ENCODE results near the gene IDE. TPM values are rescaled to one million over a fixed set of nuclear protein-coding genes. Genes with fewer than 3 reads are reported as not detected.

Gene IDE
- total RNA-seq, 2 donors from 2014 or later = 23.7 to 38.0 TPM

DNA sequence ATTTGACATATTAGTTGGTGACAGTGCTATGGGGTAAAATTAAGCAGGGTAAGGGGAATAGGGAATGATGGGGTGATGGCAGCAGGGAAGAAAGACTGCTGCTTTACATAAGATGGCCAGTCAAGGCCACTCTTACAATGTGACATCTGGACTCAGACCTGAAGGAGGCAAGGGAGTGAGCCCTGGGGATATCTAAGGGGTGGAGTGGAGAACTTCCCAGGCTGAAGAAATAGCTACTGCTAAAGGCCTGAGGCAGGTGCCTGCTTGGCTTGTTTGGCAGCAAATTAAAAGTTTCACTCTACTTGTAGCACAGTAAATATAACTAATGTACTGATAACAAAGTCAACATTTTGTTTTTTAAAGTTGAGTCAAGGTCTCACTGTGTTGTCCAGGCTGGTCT is 93.5 kb downstream of the IDE start:
- Histone ChIP-seq H3K27me3 (replicated peaks; ENCODE audit: insufficient read depth) (no peaks in the 10 kb centered on the region), H3K9me3 (no peaks in the 10 kb centered on the region), H3K27ac (no peak overlapping the region), H3K4me3 (no peak overlapping the region), H3K36me3 (no peaks in the 10 kb centered on the region), H3K4me1 (replicated peaks) (no peaks in the 10 kb centered on the region)
- TF ChIP-seq CTCF (IDR thresholded peaks at IDR 0.05) = no peak
- TF ChIP-seq POLR2AphosphoS5 (IDR thresholded peaks at IDR 0.05) = no peak
- TF ChIP-seq POLR2A (IDR thresholded peaks at IDR 0.05) = no peak
- intact Hi-C loops (cut with DNase I) = no loop called here
- no peak for DNase-seq (ENCODE audit: low spot score)

DNA sequence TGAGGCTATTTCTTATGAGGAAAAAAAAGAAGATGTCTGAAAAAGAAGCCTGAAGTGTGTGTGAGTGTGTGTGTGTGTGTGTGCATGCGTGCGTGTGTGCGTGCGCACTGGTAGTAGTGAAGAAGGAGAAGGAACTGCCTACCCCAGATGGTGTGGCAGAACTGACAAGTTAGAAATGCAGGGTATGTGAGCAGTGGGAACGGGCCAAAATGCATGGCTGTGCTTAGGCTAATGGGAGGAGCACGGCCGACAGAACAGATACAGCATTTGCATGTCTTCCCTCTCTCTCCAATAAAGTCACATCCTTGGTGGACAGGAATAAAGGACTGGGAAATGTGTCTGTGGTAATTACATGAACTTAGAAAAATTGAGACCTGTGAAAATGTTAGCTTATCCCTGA is 94.3 kb downstream of the IDE start:
- no peaks in the 10 kb centered on the region for H3K4me1 ChIP-seq (replicated peaks)
- H3K9me3 ChIP-seq = no peaks in the 10 kb centered on the region
- TF ChIP-seq CTCF (IDR thresholded peaks at IDR 0.05) = no peak
- no peak for TF ChIP-seq POLR2AphosphoS5 (IDR thresholded peaks at IDR 0.05)
- TF ChIP-seq POLR2A (IDR thresholded peaks at IDR 0.05) = no peak
- intact Hi-C loops (cut with DNase I) = no loop called here
- no peak overlapping the region for H3K4me3 ChIP-seq
- H3K27ac ChIP-seq = no peak overlapping the region
- no peak for DNase-seq (ENCODE audit: low spot score)
- WGBS = 84% methylated on average over 7 of the region's 7 CpGs
- no peaks in the 10 kb centered on the region for H3K36me3 ChIP-seq
- no peaks in the 10 kb centered on the region for H3K27me3 ChIP-seq (replicated peaks; ENCODE audit: insufficient read depth)

GRCh38 chr10:92478536-92478935 is 95.4 kb downstream of the IDE start:
- Histone ChIP-seq H3K4me1 (replicated peaks) (no peaks in the 10 kb centered on the region), H3K27ac (no peak overlapping the region), H3K27me3 (replicated peaks; ENCODE audit: insufficient read depth) (no peaks in the 10 kb centered on the region), H3K9me3 (no peaks in the 10 kb centered on the region), H3K36me3 (no peaks in the 10 kb centered on the region), H3K4me3 (no peak overlapping the region)
- no peak for TF ChIP-seq CTCF (IDR thresholded peaks at IDR 0.05)
- no peak for TF ChIP-seq POLR2A (IDR thresholded peaks at IDR 0.05)
- no peak for TF ChIP-seq POLR2AphosphoS5 (IDR thresholded peaks at IDR 0.05)
- 84% methylated on average over 5 of the region's 5 CpGs for WGBS
- DNase-seq (ENCODE audit: low spot score) = no peak
- intact Hi-C loops (cut with DNase I) = no loop called here

DNA sequence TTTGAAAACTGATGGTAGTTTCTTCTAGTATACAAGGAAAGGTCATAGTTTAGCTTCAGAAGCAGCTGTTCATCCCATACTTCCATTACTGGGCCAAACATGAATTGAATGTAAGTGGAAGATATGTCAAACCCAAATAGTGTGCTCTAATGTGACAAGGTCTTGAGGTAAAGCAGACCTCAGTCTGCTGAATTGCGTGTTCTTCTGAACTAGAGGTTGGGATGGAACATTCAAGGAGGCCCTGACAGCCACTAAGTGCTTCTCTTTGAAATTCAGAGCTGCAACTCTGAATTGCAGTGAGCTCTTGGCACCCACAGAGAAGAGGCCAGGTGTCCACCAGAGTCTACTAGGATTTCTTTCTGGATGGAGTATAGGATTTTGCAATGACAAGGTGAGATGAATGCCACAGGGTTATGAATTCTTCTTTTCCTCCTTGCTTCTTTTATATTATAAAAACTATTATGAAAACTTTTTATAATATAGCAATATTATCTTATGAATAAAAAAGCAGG is 98.5 kb downstream of the IDE start:
- Histone ChIP-seq H3K27ac (no peak overlapping the region), H3K4me1 (replicated peaks) (no peaks in the 10 kb centered on the region), H3K36me3 (no peaks in the 10 kb centered on the region), H3K27me3 (replicated peaks; ENCODE audit: insufficient read depth) (no peaks in the 10 kb centered on the region), H3K4me3 (no peak overlapping the region), H3K9me3 (no peaks in the 10 kb centered on the region)
- no peak for TF ChIP-seq POLR2AphosphoS5 (IDR thresholded peaks at IDR 0.05)
- TF ChIP-seq CTCF (IDR thresholded peaks at IDR 0.05) = no peak
- TF ChIP-seq POLR2A (IDR thresholded peaks at IDR 0.05) = no peak
- 82% methylated on average over 1 of the region's 1 CpG for WGBS
- intact Hi-C loops (cut with DNase I) = no loop called here
- DNase-seq (ENCODE audit: low spot score) = no peak

- whole genome bisulfite sequencing = 95% methylated on average over 3 of the region's 3 CpGs
- DNase-seq (ENCODE audit: low spot score) = no peak
Measured at GRCh38 chr10:92470026-92470425, 103.9 kb downstream of the IDE start.

More at GRCh38 chr10:92470026-92470425, 103.9 kb downstream of the IDE start:
- Histone ChIP-seq H3K27ac (no peak overlapping the region), H3K36me3 (peaks cover 0 to 4% of the 10 kb centered on the region in 2 donors), H3K4me3 (no peak overlapping the region), H3K4me1 (replicated peaks) (no peaks in the 10 kb centered on the region), H3K9me3 (no peaks in the 10 kb centered on the region), H3K27me3 (replicated peaks; ENCODE audit: insufficient read depth) (no peaks in the 10 kb centered on the region)
- TF ChIP-seq POLR2A (IDR thresholded peaks at IDR 0.05) (no peak), CTCF (IDR thresholded peaks at IDR 0.05) (no peak), POLR2AphosphoS5 (IDR thresholded peaks at IDR 0.05) (no peak)
- intact Hi-C loops (cut with DNase I) = no loop called here

All from prostate gland (tissue), 2 donors.